ENCODE results near the gene COQ4.

COQ4 gene

GRCh38 chr9:128342971-128343680 is 20.5 kb downstream of the COQ4 start:
- DNase-seq, result no peak

- DNase-seq, result no peak
These were observed 21.2 kb downstream of the COQ4 start for GRCh38 chr9:128343855-128344254.

- DNase-seq, result no peak
These were observed 22.4 kb downstream of the COQ4 start for GRCh38 chr9:128344931-128345605.

- DNase-seq, result no peak
These were observed 26.5 kb downstream of the COQ4 start for GRCh38 chr9:128349125-128349524.

- DNase-seq, result no peak
These were observed 27.1 kb downstream of the COQ4 start for GRCh38 chr9:128349772-128350171.

GRCh38 chr9:128355451-128355850 is 32.8 kb downstream of the COQ4 start:
- DNase-seq, result no peak

DNA sequence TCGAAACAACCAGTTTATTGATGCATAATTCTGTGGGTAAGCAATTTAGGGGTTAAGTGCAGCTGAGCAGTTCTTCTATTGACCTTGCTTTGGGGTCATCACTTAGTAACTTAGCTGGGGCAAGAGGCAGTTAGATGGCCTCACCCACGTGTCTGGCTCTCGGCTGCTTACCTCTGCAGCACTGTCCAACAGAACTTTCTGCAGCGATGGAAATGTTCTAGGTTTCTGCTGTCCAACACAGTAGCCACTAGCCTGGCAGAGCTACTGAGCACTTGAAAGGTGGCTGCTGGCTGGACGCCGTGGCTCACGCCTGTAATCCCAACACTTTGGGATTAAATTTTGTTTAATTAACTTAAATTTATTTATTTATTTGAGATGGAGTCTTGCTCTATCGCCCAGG is 35.5 kb downstream of the COQ4 start:
- no peak for DNase-seq

GRCh38 chr9:128358861-128359260 is 36.2 kb downstream of the COQ4 start:
- DNase-seq, result no peak

DNA sequence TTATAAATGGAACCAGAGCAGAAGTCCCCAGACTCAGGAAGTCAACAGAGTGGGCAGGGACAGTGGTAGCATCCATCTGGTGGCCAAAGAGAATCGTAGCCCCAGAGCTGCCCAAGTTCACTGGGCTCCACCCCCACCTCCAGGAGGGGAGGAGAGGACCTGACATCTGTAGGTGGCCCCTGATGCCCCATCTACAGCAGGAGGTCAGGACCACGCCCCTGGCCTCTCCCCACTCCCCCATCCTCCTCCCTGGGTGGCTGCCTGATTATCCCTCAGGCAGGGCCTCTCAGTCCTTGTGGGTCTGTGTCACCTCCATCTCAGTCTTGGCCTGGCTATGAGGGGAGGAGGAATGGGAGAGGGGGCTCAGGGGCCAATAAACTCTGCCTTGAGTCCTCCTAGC is 38.2 kb downstream of the COQ4 start:
- DNase-seq, result no peak

- DNase-seq, result no peak
These were observed 38.8 kb downstream of the COQ4 start for GRCh38 chr9:128361296-128361985.

DNA sequence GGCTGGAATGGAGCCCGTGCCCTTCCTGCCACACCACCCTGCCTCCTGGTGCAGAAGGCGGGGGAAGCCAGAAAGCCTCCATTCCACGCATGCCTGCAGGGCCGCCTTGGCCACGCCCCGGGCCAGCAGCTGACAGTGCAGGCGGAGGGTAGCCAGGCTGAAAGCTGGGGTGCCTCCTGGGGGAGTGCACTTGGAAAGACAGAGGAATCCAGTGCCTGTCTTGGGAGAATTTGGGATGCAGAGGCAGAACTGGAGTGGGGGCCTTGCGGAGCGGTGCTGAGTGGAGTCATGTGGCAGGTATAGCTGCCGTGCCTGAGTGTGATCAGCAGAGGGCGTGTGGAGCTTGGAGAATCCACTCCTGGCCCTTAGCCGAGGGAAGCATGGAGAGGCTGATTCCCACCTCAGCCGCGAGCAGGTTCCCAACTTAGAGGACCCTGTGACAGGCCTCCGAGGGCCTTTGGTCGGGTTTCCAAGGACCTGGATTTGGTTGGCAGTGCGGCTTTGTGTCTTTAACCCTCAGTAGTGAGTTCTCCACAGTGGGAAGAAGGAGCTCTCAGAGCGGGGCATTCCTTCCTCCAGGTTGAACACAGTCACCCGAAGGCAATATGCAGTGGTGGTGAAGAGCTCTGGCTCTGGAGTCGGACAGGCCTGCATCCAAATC is 39.5 kb downstream of the COQ4 start:
- peak; percentile 81 for DNase-seq

- no peak for DNase-seq
These were observed 40.1 kb downstream of the COQ4 start for GRCh38 chr9:128362774-128363173.

- DNase-seq, result no peak
These were observed 42.9 kb downstream of the COQ4 start for GRCh38 chr9:128365525-128365924.

DNA sequence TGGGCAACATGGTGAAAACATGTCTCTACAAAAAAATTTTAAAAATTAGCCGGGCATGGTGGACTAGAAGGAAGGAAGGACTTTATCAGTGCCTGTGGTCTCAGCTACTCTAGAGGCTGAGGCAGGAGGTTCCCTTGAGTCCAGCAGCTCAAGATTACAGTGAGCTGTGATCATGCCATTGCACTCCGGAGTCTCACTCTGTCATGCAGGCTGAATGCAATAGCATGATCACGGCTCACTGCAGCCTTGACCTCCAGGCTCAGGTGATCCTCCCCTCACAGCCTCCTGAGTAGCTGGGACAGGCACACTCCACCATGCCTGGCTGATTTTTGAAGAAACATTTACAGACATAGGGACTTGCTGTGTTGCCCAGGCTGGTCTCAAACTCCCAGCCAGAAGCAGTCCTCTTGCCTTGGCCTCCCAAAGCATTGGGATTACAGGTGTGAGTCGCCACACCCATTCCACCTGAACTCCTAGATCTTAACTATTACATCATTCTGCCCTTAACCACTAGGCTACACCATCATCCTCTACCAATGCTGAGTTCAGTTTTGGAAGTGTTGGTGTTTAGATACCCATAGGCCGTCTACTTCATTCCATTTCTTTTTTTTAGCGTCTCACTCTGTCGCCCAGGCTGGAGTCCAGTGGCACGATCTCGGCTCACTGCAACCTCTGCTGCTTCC is 46.5 kb downstream of the COQ4 start:
- no peak for DNase-seq

GRCh38 chr9:128370367-128370751 is 47.7 kb downstream of the COQ4 start:
- no peak for DNase-seq

GRCh38 chr9:128370752-128371629 is 48.4 kb downstream of the COQ4 start, which contains the start of gene URM1:
URM1 (plus strand) TSS chr9:128371374; CDS start chr9:128371381, 7 bp downstream.
- peak; percentile 99 for DNase-seq

DNA sequence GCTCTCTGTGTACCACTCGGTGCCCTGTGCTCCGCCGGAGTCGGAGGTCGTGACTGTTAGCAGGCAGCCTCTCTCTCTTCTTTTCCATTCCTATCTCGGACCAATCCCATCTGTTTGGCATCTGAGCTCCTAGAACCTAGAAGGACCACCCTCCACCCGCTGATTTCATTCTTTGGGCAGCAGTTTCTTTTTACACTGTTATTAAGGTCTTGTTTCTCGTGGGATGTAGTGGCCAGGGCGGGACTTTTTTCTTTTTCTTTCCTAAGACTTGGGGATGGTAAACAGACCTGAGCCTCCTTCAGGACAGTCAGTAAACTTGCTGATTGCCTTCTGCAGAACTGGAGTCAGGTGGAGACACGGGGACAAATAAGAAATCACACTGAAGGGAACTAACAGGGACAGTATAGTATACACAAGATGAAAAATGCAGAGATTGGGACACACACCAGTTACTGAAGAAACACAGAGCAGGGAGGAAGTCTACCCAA is 49.0 kb downstream of the COQ4 start:
- DNase-seq, result no peak

DNA sequence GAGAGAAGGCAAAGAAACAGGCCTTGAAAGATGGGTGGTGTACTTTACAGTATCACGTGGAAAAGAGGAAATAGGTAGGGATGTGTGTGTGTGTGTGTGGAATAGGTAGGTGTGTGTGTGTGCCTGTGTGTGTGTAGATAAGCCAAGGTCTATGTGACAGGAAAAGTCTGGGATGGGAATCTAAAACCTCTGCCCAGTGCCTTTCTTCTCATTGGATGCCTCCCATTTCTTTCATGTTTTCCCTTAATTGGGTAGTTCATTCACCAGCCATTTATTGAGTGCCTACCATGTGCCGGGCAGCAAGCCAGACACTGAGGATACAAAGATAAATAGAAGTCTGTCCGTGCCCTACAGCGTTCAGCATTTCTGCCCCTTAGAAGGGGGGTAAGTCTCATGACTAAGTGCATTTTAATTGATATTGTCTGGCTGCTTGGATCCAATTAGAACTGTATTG is 49.6 kb downstream of the COQ4 start:
- no peak for DNase-seq

GRCh38 chr9:128372784-128373183 is 50.1 kb downstream of the COQ4 start:
- DNase-seq, result no peak

GRCh38 chr9:128374221-128374675 is 51.6 kb downstream of the COQ4 start:
- DNase-seq, result no peak

DNA sequence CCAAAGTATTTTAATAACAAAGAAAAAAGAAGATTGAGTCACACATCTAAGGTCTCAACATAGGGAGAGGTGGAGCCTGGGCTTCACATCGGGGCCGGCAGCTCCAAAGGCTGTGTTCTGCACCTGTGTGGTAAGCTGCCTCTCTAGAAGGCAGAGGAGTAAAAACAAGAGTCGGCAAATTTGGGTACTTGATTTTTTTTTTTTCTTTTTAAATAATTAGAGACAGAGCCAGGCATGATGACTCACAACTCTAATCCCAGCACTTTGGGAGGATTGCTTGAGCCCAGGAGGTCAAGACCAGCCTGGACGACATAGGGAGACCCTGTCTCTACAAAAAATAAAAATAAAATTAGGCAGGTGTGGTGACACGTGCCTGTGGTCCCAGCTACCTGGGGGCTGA is 53.2 kb downstream of the COQ4 start:
- no peak for DNase-seq
